Thyroid gland (tissue), 4 donors: ENCODE measurements around the gene FARS2. TPM values are rescaled to one million over a fixed set of nuclear protein-coding genes. Genes with fewer than 3 reads are reported as not detected.

Experiments
- DNase-seq, 2 donors: peaks; one replicate each; pipeline ENCODE4 v3.0.0-alpha.2; 2019
- H3K27ac ChIP-seq, 3 donors: fragments of 200-600 bp; sonication (generic); 1 replicate in 2 of 3; 2 replicates in 1 of 3; pipeline ENCODE4 v1.5.1; 2016 to 2019; ENCODE audit warnings: mild to moderate bottlenecking in 1 of 3, moderate library complexity in 1 of 3
- H3K27me3 ChIP-seq: fragments of 200-600 bp; sonication (generic); one replicate; pipeline ENCODE4 v1.5.1; 2019
- H3K36me3 ChIP-seq, 2 donors: fragments of 200-600 bp; sonication (generic); one replicate each; pipeline ENCODE4 v1.5.1; 2016 to 2019
- H3K4me1 ChIP-seq, 2 donors: fragments of 200-600 bp; sonication (generic); one replicate each; pipeline ENCODE4 v1.5.1; 2017 to 2019
- H3K4me3 ChIP-seq, 3 donors: fragments of 200-600 bp; sonication (generic); replicated peaks in 1 of 3; 1 replicate in 2 of 3; 2 replicates in 1 of 3; pipeline ENCODE4 v1.5.1; 2016; ENCODE audit warnings: mild to moderate bottlenecking in 1 of 3
- H3K9me3 ChIP-seq: fragments of 200-600 bp; sonication (generic); one replicate; pipeline ENCODE4 v1.5.1; 2017
- CTCF ChIP-seq, 6 experiments: fragments of 200-600 bp in 3 of 6; fragments of 450-650 bp in 3 of 6; sonication (generic) in 3 of 6; IDR thresholded peaks; one replicate each; pipeline ENCODE4 v1.5.1; 2016 to 2019; ENCODE audit warnings: antibody characterized with exemption in 6 of 6, mild to moderate bottlenecking in 2 of 6, inconsistent platforms in 1 of 6, moderate library complexity in 1 of 6
- POLR2A ChIP-seq, 2 donors: fragments of 450-650 bp; IDR thresholded peaks; one replicate each; pipeline ENCODE4 v1.6.1; 2017; ENCODE audit warnings: antibody characterized with exemption in 2 of 2, mild to moderate bottlenecking in 2 of 2, moderate library complexity in 1 of 2
- WGBS, 2 donors: methylation state at CpG; one replicate each; pipeline ENCODE4 v1.1.5; 2017; 5-methylcytosine and 5-hydroxymethylcytosine counted together
- intact Hi-C: fragments of 100-400 bp; cut with DNase I; formaldehyde crosslinking; loops from one replicate; pipeline ENCODE4 v1.15.1; 2023
- total RNA-seq, 4 donors: library from RNA; depleted of rRNA; stranded (reverse); fragments of >200 nt; gene quantifications; one replicate each; pipeline ENCODE4 v1.2.3, GENCODE V29; 2016

Gene FARS2
- total RNA-seq, 4 donors from 2014 or later, result 27.4 to 47.1 (median 34.2) TPM

- no peaks in the 10 kb centered on the region for H3K36me3 ChIP-seq
- 93 to 96% methylated on average over 4 of the region's 4 CpGs for WGBS, 2 donors
- no peak overlapping the region for H3K27ac ChIP-seq
- DNase-seq, result no peak
- H3K4me1 ChIP-seq, result peaks cover 0 to 7% of the 10 kb centered on the region in 2 donors
- no peak for TF ChIP-seq CTCF (IDR thresholded peaks at IDR 0.05)
- TF ChIP-seq POLR2A (IDR thresholded peaks at IDR 0.05), result no peak
- no peak overlapping the region for H3K4me3 ChIP-seq
- H3K9me3 ChIP-seq, result no peaks in the 10 kb centered on the region
- intact Hi-C loops, result no loop called here
- no peaks in the 10 kb centered on the region for H3K27me3 ChIP-seq
Observed at GRCh38 chr6:5250911-5251310, 10.4 kb upstream of the FARS2 start.

- Histone ChIP-seq H3K27ac (no peak overlapping the region), H3K4me1 (peaks cover 5 to 11% of the 10 kb centered on the region in 2 donors), H3K36me3 (no peaks in the 10 kb centered on the region), H3K4me3 (no peak overlapping the region), H3K27me3 (no peaks in the 10 kb centered on the region), H3K9me3 (no peaks in the 10 kb centered on the region)
- TF ChIP-seq POLR2A (IDR thresholded peaks at IDR 0.05) (no peak), CTCF (IDR thresholded peaks at IDR 0.05) (no peak)
- WGBS, 2 donors, result 92 to 93% methylated on average over 3 of the region's 3 CpGs
- intact Hi-C loops, result no loop called here
- no peak for DNase-seq
Observed at GRCh38 chr6:5256952-5257351, 4.4 kb upstream of the FARS2 start.

GRCh38 chr6:5257400-5257799, 3.9 kb upstream of the FARS2 start:
- Histone ChIP-seq H3K27me3 (no peaks in the 10 kb centered on the region), H3K4me1 (peaks cover 8 to 14% of the 10 kb centered on the region in 2 donors), H3K36me3 (no peaks in the 10 kb centered on the region), H3K4me3 (no peak overlapping the region), H3K9me3 (no peaks in the 10 kb centered on the region), H3K27ac (no peak overlapping the region)
- WGBS, 2 donors, result 98% methylated on average over 8 of the region's 8 CpGs
- TF ChIP-seq CTCF (IDR thresholded peaks at IDR 0.05) (no peak), POLR2A (IDR thresholded peaks at IDR 0.05) (no peak)
- intact Hi-C loops, result no loop called here
- DNase-seq, result no peak

DNA sequence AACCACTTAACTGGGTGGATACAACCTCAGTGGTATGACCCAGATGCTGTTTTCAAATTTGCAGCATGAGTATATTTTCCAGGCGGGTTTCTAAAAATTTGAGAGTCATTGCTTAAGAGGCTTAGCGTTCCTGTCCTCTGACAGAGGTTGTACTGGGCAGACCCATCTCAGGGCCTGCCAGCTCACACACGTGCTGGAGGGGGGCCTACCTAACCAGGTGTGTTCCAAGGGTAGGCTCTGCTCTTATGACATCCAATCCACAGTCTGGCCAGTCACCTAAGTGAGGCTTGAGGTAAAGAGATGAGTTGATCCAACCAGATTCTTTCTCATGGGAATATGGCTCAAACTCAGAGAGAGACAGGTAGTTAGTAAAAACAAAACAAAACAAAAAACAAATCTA, 1.9 kb upstream of the FARS2 start:
- no peak for DNase-seq
- WGBS, 2 donors, result 63 to 74% methylated on average over 3 of the region's 3 CpGs
- no peaks in the 10 kb centered on the region for H3K27me3 ChIP-seq
- intact Hi-C loops, result no loop called here
- no peak overlapping the region for H3K4me3 ChIP-seq
- H3K9me3 ChIP-seq, result no peaks in the 10 kb centered on the region
- H3K27ac ChIP-seq, result peak overlapping the region in 2 of 3 donors; percentile 97 to 98
- TF ChIP-seq CTCF (IDR thresholded peaks at IDR 0.05), result no peak
- TF ChIP-seq POLR2A (IDR thresholded peaks at IDR 0.05), result no peak
- peaks cover 18% of the 10 kb centered on the region in 2 donors for H3K4me1 ChIP-seq
- no peaks in the 10 kb centered on the region for H3K36me3 ChIP-seq

- intact Hi-C loops, result no loop called here
- TF ChIP-seq POLR2A (IDR thresholded peaks at IDR 0.05) (no peak), CTCF (IDR thresholded peaks at IDR 0.05) (no peak)
Observed at GRCh38 chr6:5260111-5260620, 1.1 kb upstream of the FARS2 start.

More at GRCh38 chr6:5260111-5260620, 1.1 kb upstream of the FARS2 start:
- no peaks in the 10 kb centered on the region for H3K9me3 ChIP-seq
- no peaks in the 10 kb centered on the region for H3K36me3 ChIP-seq
- H3K4me1 ChIP-seq, result peaks cover 21 to 24% of the 10 kb centered on the region in 2 donors
- WGBS, 2 donors, result 7 to 9% methylated on average over 7 to 12 of the region's 22 CpGs
- H3K27ac ChIP-seq, result peak overlapping the region; percentile 97 to 100 (median 98)
- DNase-seq, result peak; percentile 71 to 74
- peak overlapping the region in 2 of 3 donors; percentile 72 to 86 for H3K4me3 ChIP-seq
- H3K27me3 ChIP-seq, result no peaks in the 10 kb centered on the region
